Glomerular visceral epithelial cell (primary cell): ENCODE data around the gene EEPD1.

Source experiments
- DNase-seq: peaks from one replicate; pipeline ENCODE4 v3.0.0-alpha.2; 2016; ENCODE audit errors: extremely low spot score

The EEPD1 gene

GRCh38 chr7:36154255-36155212 lies 1.5 kb downstream of the EEPD1 start:
- no peak for DNase-seq

DNA sequence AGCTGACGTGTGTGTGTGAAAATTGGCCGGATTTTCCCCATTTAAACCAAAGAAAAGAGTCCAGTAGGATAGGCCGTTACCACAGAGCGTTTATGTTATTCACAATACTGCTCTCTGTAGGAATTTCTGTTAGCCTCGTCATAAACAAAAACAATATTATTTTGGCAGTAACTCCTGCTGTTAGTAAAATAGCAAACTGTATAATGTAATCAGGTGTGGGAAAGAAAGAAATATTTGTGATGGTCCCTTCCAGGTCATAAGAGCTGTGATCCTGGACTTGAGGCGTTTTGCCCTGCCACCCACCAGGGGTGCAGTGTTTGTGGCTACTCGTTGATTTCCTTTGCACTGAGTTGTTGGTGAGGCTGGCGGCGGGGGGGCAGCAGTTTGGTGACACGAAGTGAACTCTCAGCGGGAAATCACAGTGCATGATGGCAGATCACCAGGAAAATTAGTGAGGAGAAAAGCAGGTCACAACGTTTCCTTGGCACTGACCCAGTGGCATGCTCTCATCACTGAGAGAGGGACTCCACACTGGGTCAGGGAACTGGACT lies 2.8 kb downstream of the EEPD1 start:
- peak; percentile 5 for DNase-seq

DNA sequence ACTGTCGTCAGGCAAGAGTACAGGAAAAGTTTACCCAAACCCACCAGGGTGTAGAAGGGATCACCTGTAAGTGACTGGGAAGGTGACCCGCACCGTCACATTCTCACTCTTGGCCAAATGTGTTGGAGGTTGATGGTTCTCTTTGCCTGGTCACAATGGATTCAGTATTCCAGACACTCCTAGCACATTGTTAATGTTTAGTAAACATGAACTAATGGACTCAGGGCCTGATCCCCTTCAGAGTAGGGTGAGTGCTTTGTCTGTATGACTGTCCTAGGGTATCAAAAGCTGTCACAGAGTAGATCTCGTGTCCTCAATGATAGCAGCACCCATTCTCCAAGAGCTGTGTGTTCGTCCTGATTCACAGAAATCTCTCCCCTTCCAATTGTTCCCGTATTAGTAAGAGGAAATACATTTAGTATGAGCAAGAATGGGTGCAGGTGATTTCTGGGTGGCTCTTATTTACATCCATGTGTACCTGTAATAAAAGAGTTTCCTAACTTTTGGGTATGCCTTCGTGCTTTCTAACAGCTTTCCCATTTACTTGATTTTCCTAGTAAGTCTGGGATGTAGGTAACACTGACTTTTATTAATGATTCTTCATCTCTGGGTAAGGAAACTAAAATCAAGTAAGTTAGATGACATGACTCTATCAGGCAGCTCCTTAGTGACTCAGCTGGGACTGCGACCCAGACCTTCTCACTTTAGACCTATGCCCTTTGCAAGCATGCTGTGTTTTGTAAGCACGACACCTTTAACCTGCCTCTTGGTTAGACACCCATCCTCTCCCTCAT lies 4.7 kb downstream of the EEPD1 start:
- no peak for DNase-seq

GRCh38 chr7:36158321-36158605 lies 5.2 kb downstream of the EEPD1 start:
- no peak for DNase-seq

DNA sequence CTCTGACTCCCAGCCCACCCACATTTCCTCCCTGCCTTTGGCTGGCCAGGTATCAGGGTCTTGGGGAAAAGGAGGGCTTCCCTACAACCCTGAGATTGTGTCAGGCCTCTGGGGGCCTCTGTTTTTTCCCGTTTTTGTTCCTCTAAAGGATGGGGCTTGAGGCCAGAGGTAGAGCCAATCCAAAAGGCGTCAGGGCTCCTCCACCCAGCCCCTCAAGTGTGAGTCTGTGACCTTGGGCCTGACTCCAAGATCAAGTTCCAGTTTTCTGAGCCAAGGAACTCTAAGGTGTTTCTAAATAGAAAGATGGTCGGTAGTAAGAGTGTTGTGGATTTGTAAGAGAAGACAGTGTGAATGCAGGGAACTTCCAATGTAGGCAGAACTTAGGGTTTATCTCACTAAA lies 6.6 kb downstream of the EEPD1 start:
- DNase-seq, result no peak

DNA sequence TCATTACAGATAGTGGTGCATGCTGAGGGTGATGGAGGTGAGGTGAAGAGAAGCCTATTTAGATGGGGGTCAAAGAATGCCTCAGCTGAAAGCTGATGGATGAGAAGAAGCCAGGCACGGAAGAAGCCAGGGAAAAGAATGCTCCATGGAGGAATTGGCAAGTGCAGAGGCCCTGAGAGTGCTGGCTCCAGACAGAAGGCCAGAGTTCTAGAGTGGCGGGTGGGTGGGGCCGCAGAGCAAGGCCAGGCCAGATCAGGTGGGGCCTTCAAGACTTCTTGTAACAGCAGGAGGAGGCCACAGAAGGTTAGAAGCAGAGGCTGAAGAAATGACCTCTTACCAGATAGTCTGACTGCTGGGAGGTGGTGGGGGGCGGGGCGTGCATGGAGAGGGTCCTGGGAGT lies 7.3 kb downstream of the EEPD1 start:
- no peak for DNase-seq

- DNase-seq, result peak; percentile 9
Observed at GRCh38 chr7:36161996-36162395, 8.9 kb downstream of the EEPD1 start.

GRCh38 chr7:36165059-36165458 lies 12.0 kb downstream of the EEPD1 start:
- DNase-seq, result no peak

- no peak for DNase-seq
Observed at GRCh38 chr7:36165802-36166201, 12.7 kb downstream of the EEPD1 start.

DNA sequence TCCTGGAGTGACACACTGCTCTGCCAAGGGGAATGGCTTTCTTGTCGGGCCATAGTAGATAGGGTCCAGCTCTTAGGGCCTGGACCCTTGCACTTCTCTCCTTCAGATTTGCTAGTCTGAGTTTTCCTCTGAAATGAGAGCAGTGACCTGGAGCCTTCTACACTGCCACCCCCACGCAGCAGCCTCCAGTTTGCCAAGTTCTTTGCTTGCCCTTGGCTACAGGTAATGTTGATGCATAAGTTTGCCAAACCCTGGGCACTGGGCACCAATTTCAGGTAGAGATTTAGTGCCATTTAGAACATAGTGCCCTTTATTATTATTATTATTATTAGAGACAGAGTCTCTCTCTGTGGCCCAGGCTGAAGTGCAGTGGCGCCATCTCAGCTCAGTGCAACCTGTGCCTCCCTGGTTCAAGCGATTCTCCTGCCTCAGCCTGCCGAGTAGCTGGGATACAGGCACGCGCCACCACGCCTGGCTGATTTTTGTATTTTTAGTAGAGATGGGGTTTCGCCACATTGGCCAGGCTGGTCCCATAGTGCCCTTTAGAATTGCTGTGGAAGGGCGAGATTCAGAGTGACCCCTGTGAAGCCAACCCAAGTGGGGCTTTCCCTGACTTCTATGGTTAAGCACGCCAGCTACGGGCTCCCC lies 14.5 kb downstream of the EEPD1 start:
- no peak for DNase-seq

DNA sequence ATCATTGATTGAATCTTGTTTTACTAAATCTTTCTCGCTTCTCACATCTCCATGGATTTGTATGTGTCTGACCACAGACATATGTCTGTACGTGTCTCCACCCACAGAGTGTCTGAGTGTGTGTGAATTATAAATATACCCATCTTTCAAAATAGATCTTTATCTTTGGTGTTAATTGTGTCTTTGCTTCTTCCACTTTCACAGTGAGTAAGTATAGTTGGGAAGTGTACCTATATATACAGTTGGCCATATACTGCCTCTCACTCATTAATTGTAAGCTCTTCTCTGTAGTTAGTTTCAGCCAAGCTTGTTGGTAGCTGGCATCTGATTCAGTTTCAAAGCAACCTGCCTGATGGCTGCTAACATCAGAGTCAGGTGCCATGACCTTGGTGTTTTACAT lies 18.4 kb downstream of the EEPD1 start:
- no peak for DNase-seq

DNA sequence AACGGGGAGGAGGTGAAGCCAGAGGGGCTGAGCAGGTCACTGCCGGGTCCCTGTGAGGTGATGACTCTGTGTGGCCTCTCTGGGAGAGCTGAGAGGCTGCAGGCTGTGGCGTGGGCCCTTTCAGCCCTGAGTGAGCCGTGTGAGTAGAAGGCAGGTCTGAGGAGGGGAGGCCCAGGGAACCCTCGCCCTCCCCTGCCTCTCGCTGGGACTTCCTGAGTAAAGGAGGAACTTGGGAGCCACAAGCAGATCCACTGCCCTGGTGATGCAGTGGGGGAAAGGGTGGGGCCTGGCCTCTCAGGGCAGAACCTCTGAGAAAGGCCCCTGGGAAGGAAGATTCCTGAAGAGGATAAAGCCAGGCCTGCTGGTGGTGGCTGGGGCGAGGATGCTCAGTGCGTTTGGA lies 22.8 kb downstream of the EEPD1 start:
- no peak for DNase-seq

GRCh38 chr7:36176697-36177096 lies 23.6 kb downstream of the EEPD1 start:
- DNase-seq, result no peak

DNA sequence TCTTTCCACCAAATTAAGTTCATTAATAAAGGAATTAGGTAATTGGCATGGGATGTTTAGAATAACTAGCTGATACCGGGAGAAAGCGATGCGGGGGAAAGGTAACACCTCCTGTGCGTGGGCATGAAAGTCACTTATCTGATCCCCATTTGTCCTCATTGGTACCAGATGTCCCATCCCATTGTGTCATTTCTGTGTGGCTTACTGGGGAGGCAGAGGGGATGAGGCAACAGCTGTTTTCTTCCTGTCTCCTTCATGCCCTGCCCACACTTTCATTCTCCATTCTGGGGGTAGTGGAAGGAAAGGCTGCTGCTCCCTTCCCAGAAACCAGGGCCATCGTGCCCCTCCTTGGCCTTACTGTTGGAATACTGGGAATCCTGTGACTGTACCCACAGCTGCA lies 27.1 kb downstream of the EEPD1 start:
- DNase-seq, result no peak

GRCh38 chr7:36181668-36182067 lies 28.6 kb downstream of the EEPD1 start:
- DNase-seq, result no peak

- no peak for DNase-seq
Observed at GRCh38 chr7:36182854-36183604, 30.0 kb downstream of the EEPD1 start.

DNA sequence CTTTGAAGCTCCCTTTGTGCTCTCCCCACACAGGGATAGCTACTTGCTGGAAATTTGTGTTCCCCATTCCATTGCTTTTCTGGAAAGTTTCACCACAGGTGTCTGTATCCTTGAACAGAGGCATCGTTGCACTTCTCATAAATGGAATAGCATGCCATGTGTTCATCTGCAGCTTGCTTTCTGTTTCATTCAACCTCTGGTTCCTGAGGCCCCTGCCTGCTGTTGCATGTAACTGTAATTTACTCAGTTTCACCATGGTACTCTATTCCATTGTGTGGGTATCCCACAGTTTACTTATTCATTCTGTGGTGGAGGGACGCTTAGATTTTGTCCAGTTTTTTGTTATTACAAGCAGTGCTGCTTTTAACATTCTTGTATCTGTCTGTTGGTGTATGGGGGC lies 32.0 kb downstream of the EEPD1 start:
- DNase-seq, result no peak

- no peak for DNase-seq
Observed at GRCh38 chr7:36185756-36186155, 32.7 kb downstream of the EEPD1 start.

- no peak for DNase-seq
Observed at GRCh38 chr7:36186359-36187121, 33.5 kb downstream of the EEPD1 start.

DNA sequence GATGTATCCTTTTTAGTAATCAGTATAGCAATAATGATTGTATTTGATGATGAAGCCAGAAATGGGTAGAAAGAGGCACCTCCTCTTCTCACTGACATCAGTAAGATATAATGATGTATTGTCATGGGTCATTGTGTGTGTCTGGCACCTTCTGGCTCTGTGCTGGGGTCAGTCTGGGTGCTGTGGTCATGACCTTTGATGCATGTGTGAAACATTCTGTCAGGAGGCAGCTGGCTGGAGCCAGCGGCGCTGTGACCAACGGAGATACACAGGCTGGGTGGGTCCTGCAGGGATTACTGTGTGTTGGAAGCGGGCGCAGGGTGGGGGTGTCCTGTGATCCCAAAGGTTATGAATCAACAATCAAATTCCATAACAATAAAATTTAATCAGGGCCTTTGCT lies 35.2 kb downstream of the EEPD1 start:
- no peak for DNase-seq

GRCh38 chr7:36188906-36189305 lies 35.9 kb downstream of the EEPD1 start:
- no peak for DNase-seq
